Transverse colon (tissue), 4 donors: ENCODE data around the gene TFAP2A. TPM values are rescaled to one million over a fixed set of nuclear protein-coding genes. Genes with fewer than 3 reads are reported as not detected.

Source experiments
- DNase-seq: peaks from one replicate; pipeline ENCODE4 v3.0.0-alpha.2; 2019
- H3K27ac ChIP-seq, 4 donors: fragments of 200-600 bp; sonication (generic); 2 replicates each; pipeline ENCODE4 v1.5.1; 2016 to 2018; ENCODE audit warnings: inconsistent platforms in 4 of 4
- H3K27me3 ChIP-seq: fragments of 200-600 bp; sonication (generic); 2 replicates; pipeline ENCODE4 v1.5.1; 2017; ENCODE audit warnings: inconsistent platforms
- H3K36me3 ChIP-seq, 4 donors: fragments of 200-600 bp; sonication (generic); 2 replicates each; pipeline ENCODE4 v1.5.1; 2017 to 2019; ENCODE audit warnings: inconsistent platforms in 4 of 4
- H3K4me1 ChIP-seq, 4 donors: fragments of 200-600 bp; sonication (generic); 2 replicates each; pipeline ENCODE4 v1.5.1; 2017 to 2020; ENCODE audit warnings: inconsistent platforms in 4 of 4
- H3K4me3 ChIP-seq, 4 donors: fragments of 200-600 bp; sonication (generic); 1 replicate in 1 of 4; 2 replicates in 3 of 4; pipeline versions ENCODE4 v1.5.1 to v1.6.1; 2017 to 2019; ENCODE audit warnings: inconsistent platforms in 4 of 4
- H3K9me3 ChIP-seq, 2 donors: fragments of 200-600 bp; sonication (generic); 2 replicates each; pipeline ENCODE4 v1.5.1; 2017 to 2019; ENCODE audit warnings: inconsistent platforms in 2 of 2
- CTCF ChIP-seq, 5 experiments: fragments of 200-600 bp in 3 of 5; fragments of 450-650 bp in 2 of 5; sonication (generic) in 3 of 5; IDR thresholded peaks; 1 replicate in 2 of 5; 2 replicates in 3 of 5; pipeline ENCODE4 v1.5.1; 2016 to 2017; ENCODE audit warnings: antibody characterized with exemption in 5 of 5, inconsistent platforms in 3 of 5, mild to moderate bottlenecking in 2 of 5, moderate library complexity in 1 of 5
- EP300 ChIP-seq: sonication (generic); formaldehyde crosslinking; IDR thresholded peaks from one replicate; pipeline ENCODE4 v1.6.1; 2017; ENCODE audit warnings: antibody characterized with exemption, low read depth
- POLR2A ChIP-seq: fragments of 450-650 bp; IDR thresholded peaks from one replicate; pipeline ENCODE4 v1.6.1; 2016; ENCODE audit warnings: antibody characterized with exemption, mild to moderate bottlenecking, moderate library complexity
- POLR2AphosphoS5 ChIP-seq, 3 donors: sonication (generic); formaldehyde crosslinking; IDR thresholded peaks; one replicate each; pipeline ENCODE4 v1.6.1; 2016; ENCODE audit warnings: antibody characterized with exemption in 3 of 3
- WGBS, 2 donors: methylation state at CpG; one replicate each; pipeline ENCODE4 v1.1.5; 2018; ENCODE audit warnings: low coverage in 1 of 2; 5-methylcytosine and 5-hydroxymethylcytosine counted together
- in situ Hi-C, 4 donors: fragments of 200-750 bp; cut with MboI; loops; one replicate each; pipeline versions ENCODE4 v1.15.0 to v1.15.1; 2017; ENCODE audit warnings: low sequenced_read_pairs in 3 of 4, low pct_ligation_motif_present in 1 of 4, low pct_unique_long_range_greater_than_20kb in 1 of 4
- intact Hi-C: fragments of 100-400 bp; cut with DNase I; formaldehyde crosslinking; loops from one replicate; pipeline ENCODE4 v1.15.1; 2023; ENCODE audit warnings: low total_unique reads
- total RNA-seq, 4 donors: library from RNA; depleted of rRNA; stranded (reverse); fragments of >200 nt; gene quantifications; one replicate each; pipeline ENCODE4 v1.1.0, GENCODE V29; 2016

Gene TFAP2A
- total RNA-seq, 4 donors from 2014 or later = not detected

GRCh38 chr6:10409731-10410206 is 5.1 kb downstream of the TFAP2A start:
- in situ Hi-C loops (loop anchor here in 1 of 4 donors (25.0 kb wide), 1 partner anchor 372 kb away; no protein-coding TSS in a partner anchor), intact Hi-C loops (no loop called here)
- Histone ChIP-seq H3K36me3 (no peaks in the 10 kb centered on the region), H3K27me3 (peaks cover 99% of the 10 kb centered on the region), H3K27ac (no peak overlapping the region), H3K4me1 (peaks cover 17 to 37% (median 26%) of the 10 kb centered on the region in 4 donors), H3K4me3 (no peak overlapping the region), H3K9me3 (no peaks in the 10 kb centered on the region)
- TF ChIP-seq POLR2AphosphoS5 (IDR thresholded peaks at IDR 0.05) (no peak), CTCF (IDR thresholded peaks at IDR 0.05) (no peak), EP300 (no peak), POLR2A (no peak)
- no peak for DNase-seq
- 47% methylated on average over 29 of the region's 30 CpGs; no CpG with 5 or more reads in 1 of the 2 donors for WGBS, 2 donors

GRCh38 chr6:10409233-10409721 is 5.6 kb downstream of the TFAP2A start:
- no peaks in the 10 kb centered on the region for H3K36me3 ChIP-seq
- no peak overlapping the region for H3K4me3 ChIP-seq
- intact Hi-C loops (no loop called here), in situ Hi-C loops (loop anchor here in 1 of 4 donors (25.0 kb wide), 1 partner anchor 372 kb away; no protein-coding TSS in a partner anchor)
- 21 to 23% methylated on average over 8 of the region's 8 CpGs for WGBS, 2 donors
- TF ChIP-seq POLR2AphosphoS5 (IDR thresholded peaks at IDR 0.05) (no peak), EP300 (no peak), POLR2A (no peak), CTCF (IDR thresholded peaks at IDR 0.05) (no peak)
- peaks cover 17 to 36% (median 28%) of the 10 kb centered on the region in 4 donors for H3K4me1 ChIP-seq
- no peak for DNase-seq
- no peaks in the 10 kb centered on the region for H3K9me3 ChIP-seq
- H3K27ac ChIP-seq = no peak overlapping the region
- H3K27me3 ChIP-seq = peaks cover 96% of the 10 kb centered on the region

GRCh38 chr6:10408457-10408856 is 6.4 kb downstream of the TFAP2A start:
- no peak overlapping the region for H3K4me3 ChIP-seq
- H3K4me1 ChIP-seq = peaks cover 18 to 33% (median 29%) of the 10 kb centered on the region in 4 donors
- 10 to 30% methylated on average over 1 of the region's 1 CpG for WGBS, 2 donors
- H3K27ac ChIP-seq = no peak overlapping the region
- DNase-seq = no peak
- peaks cover 90% of the 10 kb centered on the region for H3K27me3 ChIP-seq
- no peak for TF ChIP-seq POLR2A
- TF ChIP-seq POLR2AphosphoS5 (IDR thresholded peaks at IDR 0.05) = no peak
- TF ChIP-seq EP300 = no peak
- TF ChIP-seq CTCF (IDR thresholded peaks at IDR 0.05) = no peak
- in situ Hi-C loops = loop anchor here in 1 of 4 donors (25.0 kb wide), 1 partner anchor 371 kb away; no protein-coding TSS in a partner anchor
- H3K9me3 ChIP-seq = no peaks in the 10 kb centered on the region
- intact Hi-C loops = no loop called here
- no peaks in the 10 kb centered on the region for H3K36me3 ChIP-seq

- peaks cover 89% of the 10 kb centered on the region for H3K27me3 ChIP-seq
- in situ Hi-C loops = loop anchor here in 1 of 4 donors (25.0 kb wide), 1 partner anchor 370 kb away; no protein-coding TSS in a partner anchor
- no peak overlapping the region for H3K4me3 ChIP-seq
These were observed 7.2 kb downstream of the TFAP2A start for GRCh38 chr6:10407674-10408054.

More at GRCh38 chr6:10407674-10408054, 7.2 kb downstream of the TFAP2A start:
- Histone ChIP-seq H3K9me3 (no peaks in the 10 kb centered on the region), H3K4me1 (peaks cover 14 to 29% (median 23%) of the 10 kb centered on the region in 4 donors), H3K27ac (no peak overlapping the region), H3K36me3 (no peaks in the 10 kb centered on the region)
- WGBS, 2 donors = 25 to 29% methylated on average over 3 of the region's 3 CpGs
- no peak for TF ChIP-seq CTCF (IDR thresholded peaks at IDR 0.05)
- TF ChIP-seq POLR2AphosphoS5 (IDR thresholded peaks at IDR 0.05) = no peak
- TF ChIP-seq EP300 = no peak
- intact Hi-C loops = no loop called here
- DNase-seq = no peak
